Astrocyte of the cerebellum (primary cell): Measurements from ENCODE around the gene ARIH2.

Source experiments
- DNase-seq: peaks from one replicate; pipeline ENCODE4 v3.0.0-alpha.2; 2011; ENCODE audit warnings: low read depth
- H3K4me3 ChIP-seq: 2 replicates; pipeline ENCODE4 v1.5.1; 2011; ENCODE audit warnings: mild to moderate bottlenecking, low read depth, low read length, moderate library complexity
- CTCF ChIP-seq: IDR thresholded peaks from 2 replicates; pipeline ENCODE4 v1.5.1; 2012; ENCODE audit warnings: low read length, low read depth, moderate library complexity, mild to moderate bottlenecking; ENCODE audit errors: missing control alignments
- in situ Hi-C: cut with HindIII; loops from 2 replicates; pipeline ENCODE4 v1.10.0; 2017; ENCODE audit warnings: low sequenced_read_pairs

The ARIH2 gene

GRCh38 chr3:49026536-49026935, 107.9 kb downstream of the ARIH2 start:
- DNase-seq: no peak
- H3K4me3 ChIP-seq: no peak overlapping the region
- in situ Hi-C loops: no loop called here
- TF ChIP-seq CTCF: no peak

GRCh38 chr3:49027634-49028033, 109.0 kb downstream of the ARIH2 start:
- in situ Hi-C loops: no loop called here
- no peak for DNase-seq
- H3K4me3 ChIP-seq: no peak overlapping the region
- no peak for TF ChIP-seq CTCF

- TF ChIP-seq CTCF: no peak
- in situ Hi-C loops: no loop called here
- peak overlapping the region; percentile 87 for H3K4me3 ChIP-seq
- no peak for DNase-seq
Observed at GRCh38 chr3:49028298-49028672, 109.6 kb downstream of the ARIH2 start.

GRCh38 chr3:49028673-49029562, 110.3 kb downstream of the ARIH2 start, which contains the start of gene IMPDH2:
Gene IMPDH2, minus strand, starts transcription at chr3:49029398. Its CDS starts 48 bp downstream, at chr3:49029350.
- DNase-seq: peak; percentile 76
- TF ChIP-seq CTCF: peak; percentile 8
- in situ Hi-C loops: no loop called here
- peak within 1 kb of the TSS; percentile 87 for H3K4me3 ChIP-seq

- in situ Hi-C loops: no loop called here
- DNase-seq: no peak
- H3K4me3 ChIP-seq: peak overlapping the region; percentile 87
- no peak for TF ChIP-seq CTCF
Observed at GRCh38 chr3:49029563-49029884, 110.9 kb downstream of the ARIH2 start.

GRCh38 chr3:49030321-49030720, 111.7 kb downstream of the ARIH2 start:
- in situ Hi-C loops: no loop called here
- TF ChIP-seq CTCF: no peak
- no peak overlapping the region for H3K4me3 ChIP-seq
- DNase-seq: no peak
